Activated CD4-positive, alpha-beta T cell treated with anti-CD3 and anti-CD28 coated beads for 1 hour (primary cell): Measurements from ENCODE around the gene PLEKHA5.
"Not testable (repeated sequence)": the region's sequence is repeated elsewhere in the genome, so short reads cannot be mapped to it uniquely, and the experiment has no call there.

Source experiments
- DNase-seq: peaks from one replicate; pipeline ENCODE4 v3.0.0-alpha.2; 2020

The PLEKHA5 gene

DNA sequence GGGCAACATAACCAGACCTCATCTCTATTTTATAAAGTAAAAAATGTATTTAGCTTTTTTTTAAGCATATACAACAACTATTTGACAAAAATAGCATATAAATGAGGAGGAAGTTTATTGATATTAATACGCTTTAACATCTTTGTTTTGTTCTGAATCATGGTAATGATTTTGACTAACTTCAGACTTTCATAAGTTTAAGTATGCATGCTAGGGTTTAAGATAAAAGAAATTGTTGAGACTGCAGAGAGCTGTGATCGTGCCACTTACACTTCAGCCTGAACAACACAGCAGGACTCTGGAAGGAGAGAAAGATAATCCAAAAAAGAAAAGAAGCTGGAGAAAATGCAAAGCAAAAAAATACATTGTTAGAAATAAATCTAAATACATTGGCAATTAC is 221.8 kb downstream of the PLEKHA5 start:
- no peak for DNase-seq

DNA sequence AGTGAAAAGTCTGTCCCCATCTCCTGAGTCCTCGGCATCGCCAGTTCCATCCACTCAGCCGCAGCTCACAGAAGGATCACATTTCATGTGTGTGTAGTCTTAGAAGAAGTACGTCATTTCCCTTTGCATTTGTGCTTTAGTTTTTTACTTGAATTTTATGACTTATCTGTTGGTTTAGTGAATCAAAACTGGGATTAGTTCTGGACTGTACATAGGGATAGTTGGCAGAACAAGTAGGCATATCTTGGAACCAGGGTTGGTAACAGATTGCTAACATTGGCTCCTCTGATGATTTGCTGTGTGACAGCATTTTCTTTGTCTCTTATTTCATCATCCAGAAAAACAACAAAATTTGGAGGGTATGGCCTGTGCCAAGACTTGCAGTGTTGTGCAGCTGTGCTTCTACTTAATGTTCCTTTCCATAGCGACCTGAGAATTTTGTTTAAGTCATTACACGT is 240.2 kb downstream of the PLEKHA5 start:
- no peak for DNase-seq

DNA sequence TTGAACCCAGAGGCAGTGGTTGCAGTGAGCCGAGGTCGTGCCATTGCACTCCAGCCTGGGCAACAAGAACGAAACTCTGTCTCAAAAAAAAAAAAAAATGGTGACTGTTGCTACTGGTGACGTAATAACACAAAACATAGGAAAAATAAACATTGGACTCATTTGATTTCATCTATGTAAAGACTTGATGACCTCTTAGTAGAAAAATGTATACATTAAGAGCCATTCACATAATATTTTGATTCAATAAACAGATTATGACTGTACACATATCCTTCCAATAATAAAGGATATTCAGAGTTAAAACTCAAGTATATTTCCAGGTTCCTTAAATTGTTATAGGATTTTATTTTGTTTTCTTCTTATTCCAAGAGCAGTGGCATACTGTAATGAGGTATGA is 244.1 kb downstream of the PLEKHA5 start:
- no peak for DNase-seq

DNA sequence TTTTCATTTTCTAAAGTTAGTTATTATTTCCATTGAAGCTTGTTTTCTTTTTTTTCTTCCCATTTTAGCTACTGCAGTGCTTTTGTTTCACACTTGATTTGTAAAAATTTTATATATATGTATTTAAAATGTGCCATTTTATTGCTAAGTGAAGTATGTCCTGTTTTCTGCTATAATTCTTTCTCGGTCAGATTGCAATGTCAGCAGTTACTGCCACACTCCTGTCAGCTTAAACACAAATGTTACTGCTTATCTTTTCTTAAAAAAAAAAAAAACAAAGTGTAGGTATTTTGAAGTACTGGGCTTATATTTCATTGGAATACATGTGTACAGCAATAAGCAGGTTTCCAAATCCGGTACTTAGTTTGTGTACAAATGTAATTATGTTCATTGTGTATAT is 246.4 kb downstream of the PLEKHA5 start:
- no peak for DNase-seq

DNA sequence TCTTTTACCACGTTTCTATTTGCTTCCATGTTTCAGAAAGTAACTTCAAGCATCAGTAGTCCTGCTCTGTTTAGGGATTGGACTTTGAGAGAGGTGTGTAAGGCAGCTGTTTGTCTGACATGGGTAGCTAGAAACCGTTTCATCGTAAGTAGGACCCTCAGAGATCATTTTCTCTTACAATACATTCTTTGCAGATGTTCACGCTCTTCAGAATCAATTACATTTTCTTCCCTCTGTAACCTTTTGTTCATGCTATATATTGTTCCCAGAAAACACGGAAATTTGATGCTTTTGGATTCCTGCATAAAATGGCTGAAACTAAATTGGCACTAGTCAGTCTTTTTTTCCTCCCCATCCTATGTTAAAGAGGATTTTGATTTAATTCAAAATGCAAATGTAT is 247.2 kb downstream of the PLEKHA5 start:
- no peak for DNase-seq

DNA sequence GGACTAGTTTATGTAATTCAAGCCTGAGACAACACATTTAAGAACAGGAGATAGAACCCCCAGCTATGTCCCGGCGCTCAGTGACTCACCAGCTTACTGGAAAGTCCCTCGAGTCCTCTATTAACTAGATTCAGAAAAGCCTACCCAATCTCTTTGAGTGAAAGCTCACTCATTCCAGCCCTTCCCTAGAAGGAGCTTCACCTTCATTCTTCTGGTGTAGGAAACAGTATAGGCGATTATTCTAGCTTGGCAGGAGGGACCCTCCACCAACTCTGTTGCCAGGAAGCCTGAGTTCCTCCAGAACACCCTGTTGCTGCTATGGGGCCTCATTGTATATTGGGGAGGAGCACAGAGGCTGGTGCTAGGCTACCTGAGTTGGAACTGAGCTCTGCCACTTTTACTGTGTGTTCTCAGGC is 252.6 kb downstream of the PLEKHA5 start:
- DNase-seq, result no peak

DNA sequence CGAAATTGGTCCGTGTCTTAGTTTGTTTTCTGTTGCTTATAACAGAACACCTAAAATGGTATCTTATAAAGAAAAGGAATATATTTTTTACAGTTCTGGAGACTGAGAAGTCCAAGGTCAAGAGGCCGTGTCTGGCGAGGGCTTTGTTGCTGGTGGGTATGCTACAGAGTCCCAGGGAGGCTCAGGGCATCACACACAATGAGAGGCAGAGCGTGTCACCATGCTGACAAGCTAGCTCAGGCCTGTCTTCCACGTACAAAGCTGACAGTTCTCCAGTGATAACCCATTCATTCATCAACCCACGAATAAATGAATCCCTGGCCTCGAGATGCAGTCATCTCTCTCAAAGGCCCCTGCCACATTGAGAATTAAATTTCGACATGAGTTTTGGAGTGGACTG is 253.0 kb downstream of the PLEKHA5 start:
- no peak for DNase-seq

DNA sequence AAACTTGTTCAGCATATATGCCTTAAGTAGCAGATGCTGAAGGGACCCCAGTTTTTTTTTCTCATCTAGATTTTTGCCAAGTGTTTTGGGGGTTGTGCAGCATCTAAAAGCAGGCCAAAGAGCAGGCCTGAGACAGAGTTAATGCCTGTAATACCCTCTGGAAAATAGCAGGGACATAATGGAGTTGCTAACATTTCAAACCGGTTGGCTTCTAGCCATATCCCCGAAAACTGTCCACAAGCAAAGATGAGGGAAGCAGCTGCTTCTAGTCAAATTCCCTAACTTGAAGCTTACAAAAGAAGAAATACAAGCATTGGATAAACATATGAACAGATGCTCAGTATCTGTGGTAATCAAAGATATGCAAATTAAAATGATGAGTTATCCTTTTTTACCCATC is 257.6 kb downstream of the PLEKHA5 start:
- no peak for DNase-seq

DNA sequence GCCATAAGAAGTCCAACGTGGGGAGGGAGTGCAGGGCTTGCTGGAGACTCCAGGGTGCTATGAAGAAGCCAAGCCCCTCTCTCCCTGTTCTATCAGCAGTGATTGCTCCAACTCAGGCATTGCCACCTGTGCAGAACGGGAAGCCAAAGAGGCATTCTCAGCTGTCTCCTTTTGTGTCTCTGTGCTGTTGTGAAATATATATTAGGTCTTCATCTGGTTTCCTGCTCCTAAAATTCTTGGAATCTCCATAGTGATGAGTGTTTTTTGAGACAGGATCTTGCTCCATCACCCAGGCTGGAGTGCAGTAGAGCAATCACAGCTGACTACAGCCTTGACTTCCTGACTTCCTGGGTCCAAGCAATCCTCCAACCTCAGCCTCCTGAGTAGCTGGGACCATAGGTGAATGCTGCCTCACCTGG is 258.6 kb downstream of the PLEKHA5 start:
- no peak for DNase-seq

DNA sequence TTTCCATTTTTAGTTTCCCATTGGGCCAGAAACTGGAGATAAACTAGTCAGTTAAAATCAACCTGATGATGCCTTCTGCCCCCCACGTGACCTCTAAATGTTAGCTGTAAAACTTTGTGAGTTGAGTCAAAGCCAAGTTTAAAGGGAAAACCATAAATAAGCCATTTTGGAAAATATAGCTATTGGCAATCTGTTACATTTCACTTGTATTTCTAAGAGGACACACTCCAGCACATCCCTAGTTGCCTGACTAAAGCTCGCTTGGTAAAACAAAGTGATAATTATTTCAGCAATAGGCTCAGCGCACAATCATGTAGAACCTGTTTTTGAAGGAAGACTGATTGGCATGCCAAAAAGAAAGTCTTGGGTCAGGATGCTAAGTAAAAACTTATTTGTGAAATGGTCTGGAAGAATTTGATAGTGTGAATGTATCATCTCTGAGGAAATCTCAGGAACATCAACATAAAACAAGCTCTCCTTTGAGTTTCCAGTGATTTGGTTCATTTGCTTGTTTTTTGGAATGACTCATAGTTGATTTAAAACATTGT is 260.6 kb downstream of the PLEKHA5 start:
- no peak for DNase-seq

DNA sequence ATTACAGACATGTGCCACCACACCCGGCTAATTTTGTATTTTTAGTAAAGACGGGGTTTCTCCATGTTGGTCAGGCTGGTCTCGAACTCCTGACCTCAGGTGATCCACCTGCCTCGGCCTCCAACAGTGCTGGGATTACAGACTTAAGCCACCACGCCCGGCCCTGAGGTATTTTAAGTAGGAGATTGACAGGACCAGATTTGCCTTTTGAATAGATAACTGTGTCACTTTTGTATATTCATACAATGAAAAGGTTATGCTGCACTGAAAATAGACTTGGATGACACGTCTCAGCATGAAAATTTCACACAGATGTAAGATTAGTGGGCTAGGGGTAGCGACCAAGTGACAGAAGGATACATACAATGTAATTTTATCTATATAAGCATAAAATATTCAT is 263.1 kb downstream of the PLEKHA5 start:
- not testable (repeated sequence) for DNase-seq

DNA sequence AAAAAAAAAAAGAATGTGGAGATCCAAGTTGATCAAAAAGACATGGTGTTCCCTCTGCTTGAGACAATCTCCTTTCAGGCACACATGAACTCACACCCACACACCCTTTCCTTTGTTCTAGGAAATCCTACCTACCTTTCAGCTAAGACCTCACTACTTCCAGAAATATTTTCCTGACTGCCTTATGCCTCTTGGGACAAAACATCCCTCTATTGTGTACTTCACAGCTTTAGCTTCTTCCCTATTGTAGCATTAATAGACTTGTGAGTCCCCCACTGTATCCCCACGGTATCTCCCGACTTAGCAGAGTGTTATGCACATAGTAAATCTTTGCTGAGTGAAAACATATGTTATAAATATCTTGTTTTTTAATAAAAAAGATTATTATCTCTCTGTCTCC is 264.9 kb downstream of the PLEKHA5 start:
- DNase-seq, result no peak

DNA sequence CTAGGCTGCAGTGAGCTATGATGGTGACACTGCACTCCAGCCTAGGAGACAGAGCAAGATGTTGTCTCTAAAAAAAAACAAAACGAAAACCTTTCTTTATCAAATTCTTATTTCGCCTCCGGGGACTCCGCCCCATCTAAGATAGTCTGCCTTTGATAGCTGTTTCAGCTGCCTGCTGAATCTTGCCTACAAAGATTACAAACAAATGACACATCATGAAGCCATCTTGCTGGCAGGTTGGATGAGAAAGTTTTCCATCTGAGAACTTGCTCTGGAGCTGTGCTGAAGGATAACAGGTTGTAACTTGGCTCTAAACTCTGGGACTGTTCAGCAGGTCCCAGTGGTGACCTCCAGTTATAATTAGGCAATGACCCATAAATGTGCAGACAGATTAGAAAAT is 268.0 kb downstream of the PLEKHA5 start:
- no peak for DNase-seq

DNA sequence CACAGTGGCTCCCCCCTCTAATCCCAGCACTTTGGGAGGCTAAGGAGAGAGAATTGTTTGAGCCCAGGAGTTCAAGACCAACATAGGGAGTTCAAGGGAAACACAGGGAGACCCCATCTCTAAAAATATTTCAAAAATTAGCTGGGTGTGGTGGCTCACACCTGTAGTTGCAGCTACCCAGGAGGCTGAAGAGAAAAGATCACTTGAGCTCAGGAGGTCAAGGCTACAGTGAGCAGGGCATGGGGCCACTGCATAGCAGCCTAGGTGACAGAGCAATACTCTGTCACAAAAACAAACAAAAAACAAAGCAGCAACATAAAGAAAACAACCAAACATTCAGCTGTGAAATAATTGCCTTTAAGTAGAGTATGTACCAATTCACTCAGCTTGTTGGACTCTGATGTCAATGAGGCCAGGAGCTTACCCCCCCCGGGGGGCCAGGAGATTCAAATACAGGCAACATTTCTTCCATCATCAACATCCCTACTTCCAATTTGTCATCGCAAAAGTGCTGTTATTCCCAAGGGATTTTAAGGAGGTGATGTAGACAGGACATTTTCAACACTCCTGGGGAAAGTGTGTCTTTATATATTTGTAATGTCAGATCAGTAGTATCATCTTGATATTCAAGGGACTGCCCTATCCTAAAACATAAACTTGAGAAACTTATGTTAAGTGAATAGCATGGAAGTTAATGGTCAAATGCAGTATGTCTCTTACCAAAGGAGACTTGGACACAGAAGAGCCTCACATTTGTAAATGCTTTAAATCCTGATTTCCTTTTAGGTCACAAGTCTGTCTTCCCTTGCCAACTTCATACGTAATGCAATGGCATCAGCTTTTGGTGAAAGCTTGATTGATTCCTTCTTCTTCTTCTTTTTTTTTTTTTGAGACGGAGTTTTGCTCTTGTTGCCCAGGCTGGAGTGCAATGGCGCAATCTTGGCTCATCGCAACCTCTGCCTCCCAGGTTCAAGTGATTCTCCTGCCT is 269.1 kb downstream of the PLEKHA5 start:
- no peak for DNase-seq

DNA sequence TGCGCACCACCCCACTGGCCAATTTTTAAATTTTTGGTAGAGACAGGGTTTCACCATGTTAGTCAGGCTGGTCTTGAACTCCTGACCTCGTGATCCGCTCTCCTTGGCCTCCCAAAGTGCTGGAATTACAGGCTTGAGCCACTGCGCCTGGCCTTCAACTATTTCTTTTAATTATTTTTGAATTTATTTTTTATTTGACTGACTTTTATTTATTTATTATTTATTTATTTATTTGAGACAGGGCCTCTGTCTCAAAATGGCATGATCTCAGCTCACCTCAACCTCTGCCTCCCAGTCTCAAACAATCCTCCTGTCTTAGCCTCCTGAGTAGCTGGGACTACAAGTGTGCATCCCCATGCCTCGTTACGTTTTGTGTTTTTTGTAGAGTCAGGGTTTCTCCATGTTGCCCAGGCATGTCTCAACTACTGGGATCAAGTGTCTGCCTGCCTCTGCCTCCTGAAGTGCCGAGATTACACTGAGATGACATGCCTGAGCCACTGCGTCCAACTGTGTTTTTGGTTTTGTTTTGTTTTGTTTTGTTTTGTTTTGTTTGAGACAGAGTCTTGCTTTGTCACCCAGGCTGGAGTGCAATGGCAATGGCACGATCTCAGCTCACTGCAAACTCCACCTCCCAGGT is 271.2 kb downstream of the PLEKHA5 start:
- not testable (repeated sequence) for DNase-seq

DNA sequence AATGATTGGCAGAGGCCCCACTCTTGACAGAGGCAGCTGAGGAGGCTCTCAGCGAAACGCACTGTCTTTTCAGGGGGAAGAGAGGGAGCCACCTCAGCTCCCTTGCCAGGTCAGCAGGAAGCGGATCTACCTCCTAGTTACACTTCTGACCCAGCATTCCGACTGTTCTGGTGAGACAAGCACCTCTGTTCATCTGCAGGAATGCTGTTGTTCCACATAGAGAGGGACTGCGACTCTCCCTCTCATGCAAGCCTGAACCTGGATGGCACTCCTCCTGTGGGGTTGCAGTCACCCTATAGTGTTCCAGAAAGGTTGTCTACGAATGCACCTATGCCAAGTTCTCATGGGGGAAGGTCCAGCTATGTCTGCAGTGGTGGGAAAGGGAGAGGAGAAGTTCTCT is 272.7 kb downstream of the PLEKHA5 start:
- DNase-seq, result no peak

DNA sequence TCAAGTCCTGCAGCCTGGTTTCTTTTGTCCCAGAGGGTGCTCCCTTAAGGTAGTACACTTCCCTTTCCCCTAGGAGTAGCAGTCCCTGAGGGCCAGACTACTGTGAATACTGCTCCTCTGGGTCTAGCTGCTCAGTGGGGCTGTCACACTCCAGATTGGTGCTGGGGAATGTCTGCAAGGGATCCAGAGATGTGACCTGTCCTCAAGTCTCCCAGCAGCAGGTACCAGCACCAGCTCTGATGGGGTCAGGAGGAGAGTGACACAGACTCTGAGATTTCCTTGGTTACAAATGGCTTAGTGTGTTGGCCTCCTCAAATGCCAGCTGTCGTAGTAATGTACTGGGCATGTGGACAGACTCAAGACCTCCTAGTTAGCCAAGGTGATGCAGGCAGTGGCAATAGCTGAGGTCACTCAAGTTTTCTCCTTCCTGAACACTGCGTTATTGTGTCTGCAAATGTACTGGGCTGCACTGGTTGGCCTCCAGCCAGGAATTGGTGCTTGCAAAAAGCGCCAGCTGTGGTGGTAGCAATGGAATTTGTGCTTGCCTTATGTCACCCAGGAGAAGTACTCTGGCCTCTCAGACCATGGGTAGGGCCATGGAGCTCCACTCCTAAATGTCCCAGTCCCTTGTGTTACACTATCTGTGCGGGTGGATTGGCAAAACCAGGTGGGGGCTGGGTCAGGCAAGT is 273.4 kb downstream of the PLEKHA5 start:
- DNase-seq, result no peak

DNA sequence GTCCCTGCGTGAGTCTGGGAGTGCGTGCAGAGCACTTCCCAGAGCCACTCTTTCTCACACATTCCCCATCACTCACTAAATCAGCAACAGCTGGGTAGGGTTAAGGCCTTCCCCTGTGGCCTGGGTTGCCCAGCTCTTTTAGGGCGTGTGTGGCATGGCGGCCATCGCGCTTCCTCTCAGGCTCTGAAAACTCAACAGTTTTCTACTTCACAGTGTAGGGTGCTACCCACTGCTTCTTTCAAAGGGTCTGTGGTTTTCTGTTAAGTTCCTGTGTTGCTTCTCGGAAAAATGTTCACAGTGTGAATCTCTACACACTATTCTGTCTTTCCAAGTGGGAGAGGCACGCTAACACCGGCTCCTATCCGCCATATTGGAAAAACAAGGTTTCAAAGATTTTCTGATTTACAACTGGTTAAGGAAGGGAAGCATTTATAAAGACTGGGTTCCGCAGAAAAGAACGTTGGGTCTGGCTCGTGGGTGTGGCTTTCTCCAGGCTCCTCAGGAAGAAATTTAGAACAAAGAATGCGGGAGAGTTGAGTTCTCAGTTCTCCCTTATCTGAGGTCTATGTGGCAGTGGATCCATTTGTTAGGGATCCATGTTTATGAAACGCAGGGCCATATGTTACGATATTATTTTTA is 274.8 kb downstream of the PLEKHA5 start:
- DNase-seq, result no peak

DNA sequence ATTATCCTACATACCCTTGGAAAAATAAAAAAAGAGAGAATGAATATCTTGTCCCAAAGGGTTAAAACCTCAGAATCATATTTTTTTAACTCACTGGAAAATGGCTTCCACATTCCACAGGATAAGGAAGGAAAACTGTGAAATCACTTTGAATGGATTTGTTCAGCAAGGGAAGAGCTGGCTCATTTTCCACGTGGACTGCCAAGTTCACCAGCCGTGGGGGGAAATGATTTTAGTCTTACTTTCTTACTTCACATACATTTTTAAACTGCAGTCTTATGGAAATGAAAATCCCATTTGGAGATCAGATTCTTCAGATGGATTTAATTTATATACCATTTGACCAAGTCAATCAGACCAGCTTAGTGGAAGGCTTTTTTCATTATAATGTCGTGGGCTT is 279.8 kb downstream of the PLEKHA5 start:
- no peak for DNase-seq

DNA sequence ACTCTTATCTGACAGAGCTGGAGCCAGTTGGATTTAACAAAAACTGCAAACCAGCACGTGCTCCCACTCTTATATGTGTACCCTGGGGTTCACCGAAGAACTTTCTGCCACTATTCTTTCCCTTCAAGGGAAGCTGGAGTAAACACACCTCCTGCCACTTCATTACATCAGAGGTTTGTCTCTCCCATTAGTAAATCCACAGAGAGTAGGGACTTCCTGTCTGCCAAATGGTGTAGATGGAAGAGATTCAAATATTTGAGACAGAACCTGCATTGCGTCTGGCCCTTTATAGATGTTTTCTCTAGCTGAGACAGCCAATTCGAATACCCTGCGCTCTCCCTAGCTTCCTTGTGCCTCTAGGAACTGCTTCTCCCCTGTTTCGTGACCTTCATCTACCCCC is 280.7 kb downstream of the PLEKHA5 start:
- DNase-seq, result no peak

DNA sequence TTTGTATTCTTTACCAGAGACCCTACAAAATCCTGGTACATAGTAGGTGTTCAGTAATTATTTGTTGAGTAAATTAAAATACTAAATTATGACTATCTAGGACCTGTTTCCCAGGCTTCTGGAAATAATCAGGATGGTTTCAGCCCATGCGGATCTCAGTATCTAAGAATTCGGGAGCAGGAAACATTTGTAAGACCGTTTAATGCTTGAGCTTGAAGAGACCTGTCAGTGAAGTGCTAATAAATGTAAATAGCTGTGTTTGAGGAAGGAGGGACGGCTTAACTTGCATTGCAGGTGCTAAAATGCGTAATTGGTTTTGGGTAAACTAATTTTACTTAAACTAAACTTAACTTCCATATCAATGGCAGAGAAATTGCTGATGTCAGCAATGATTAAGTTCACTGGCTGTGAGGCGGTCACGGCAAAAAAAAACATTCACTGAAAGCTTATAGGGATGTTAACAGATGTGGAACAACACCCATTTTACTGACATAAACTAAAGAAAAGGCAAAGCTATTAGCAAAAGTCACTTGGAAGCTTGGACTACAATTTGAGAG is 281.2 kb downstream of the PLEKHA5 start:
- DNase-seq, result no peak
